GM18505 (cell line): ENCODE results near the gene HOXA10.

Source experiments
- ATAC-seq: cut with Tn5 transposase; IDR thresholded peaks from one replicate; pipeline ENCODE4 v1.9.1; 2021; ENCODE audit not compliant: unreplicated experiment
- POLR2A ChIP-seq: IDR thresholded peaks from 4 replicates; pipeline ENCODE4 v1.6.1; 2011; ENCODE audit warnings: borderline replicate concordance; ENCODE audit not compliant: insufficient read depth, insufficient read length; ENCODE audit errors: extremely low read depth

Gene HOXA10

DNA sequence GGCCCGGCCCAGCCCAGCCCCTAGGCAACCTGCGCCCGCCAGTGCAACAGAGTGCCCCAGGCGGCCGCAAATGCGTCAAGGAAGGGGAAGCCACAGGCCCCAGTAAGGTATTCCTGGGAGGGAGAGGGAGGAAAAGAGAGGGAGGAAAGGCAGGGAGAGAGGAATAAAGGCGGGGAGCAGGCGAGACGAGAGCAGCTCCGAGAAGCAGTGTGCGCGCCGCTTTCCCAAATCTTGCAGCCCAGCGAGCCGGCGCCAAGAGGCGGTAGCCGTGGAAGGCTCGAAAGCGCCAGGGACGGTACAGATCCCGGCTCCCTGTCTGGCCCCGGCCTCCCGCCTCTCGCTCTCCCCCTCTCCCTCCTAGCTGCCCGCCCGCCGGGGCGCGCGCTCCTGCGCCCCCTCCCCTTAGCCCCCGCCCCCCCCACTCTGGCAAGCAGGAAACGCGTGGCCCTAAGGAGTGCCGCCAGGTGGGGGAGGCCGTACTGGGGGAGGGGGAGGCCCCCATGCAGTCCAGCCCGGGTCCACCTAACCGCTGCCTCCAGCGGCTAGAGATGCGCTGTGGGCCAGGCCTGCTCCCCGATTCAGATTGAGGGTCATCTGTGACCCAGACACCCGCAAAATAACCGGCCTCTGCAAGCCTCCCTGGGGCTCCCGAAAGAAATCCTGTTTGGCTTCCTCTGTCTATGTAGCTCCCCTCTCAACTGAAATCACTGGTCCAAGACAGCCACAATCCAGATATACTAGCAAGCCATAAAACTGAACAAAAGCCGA is 4.3 kb downstream of the HOXA10 start:
- no peak for ATAC-seq
- TF ChIP-seq POLR2A: no peak

DNA sequence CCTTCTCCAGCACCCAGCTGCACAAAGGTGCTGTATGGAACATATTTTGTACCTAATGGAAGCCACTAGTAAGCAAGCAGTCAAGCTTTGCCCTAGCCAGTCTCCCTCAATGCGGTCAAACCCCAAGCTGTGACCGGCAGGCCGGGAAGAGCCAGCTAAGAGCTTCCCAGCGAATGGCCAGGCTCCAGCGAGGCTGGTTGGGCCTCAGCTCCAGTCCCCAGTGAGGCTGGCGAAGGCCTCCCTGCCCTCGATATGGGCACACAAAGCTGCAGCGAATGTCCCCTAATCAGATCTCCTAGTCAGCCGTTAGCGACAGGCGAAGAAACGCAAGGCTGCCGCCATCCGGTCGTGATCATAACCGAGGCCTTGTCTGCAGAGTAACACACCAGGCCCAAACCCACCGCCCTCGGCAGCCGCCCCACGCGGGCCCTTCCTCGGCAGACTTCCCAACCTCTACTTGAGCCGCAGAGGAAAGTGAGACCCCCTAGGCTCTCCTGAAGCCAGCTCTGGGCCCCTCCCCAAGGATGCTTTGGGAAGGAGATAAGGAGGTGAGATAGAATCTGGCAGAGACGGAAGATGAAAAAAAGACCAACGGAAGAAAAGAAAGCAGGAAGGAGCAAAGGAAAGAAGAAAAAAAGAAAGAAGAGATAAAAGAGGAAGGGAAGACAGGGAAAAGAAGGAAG is 5.7 kb downstream of the HOXA10 start:
- no peak for ATAC-seq

DNA sequence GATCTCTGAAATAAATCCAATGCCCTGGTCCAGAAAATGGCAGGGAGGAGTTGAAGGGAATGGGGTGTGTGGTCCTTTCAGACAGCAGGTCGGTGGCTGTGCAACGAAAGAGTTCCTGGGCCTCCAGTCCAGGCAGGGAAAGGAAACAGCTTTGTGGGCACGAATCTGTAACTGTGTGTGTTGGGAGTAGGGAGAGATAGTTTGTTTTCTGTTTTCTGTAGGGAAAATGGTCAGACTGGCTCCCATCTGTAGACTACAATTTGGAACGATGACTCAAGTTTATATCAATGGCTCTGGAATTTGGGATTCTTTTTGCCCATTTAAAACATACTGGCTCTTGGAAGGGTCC is 6.2 kb downstream of the HOXA10 start:
- no peak for TF ChIP-seq POLR2A
- no peak for ATAC-seq

More for the DNA sequence above, 5.7 kb downstream of the HOXA10 start:
- TF ChIP-seq POLR2A: no peak

DNA sequence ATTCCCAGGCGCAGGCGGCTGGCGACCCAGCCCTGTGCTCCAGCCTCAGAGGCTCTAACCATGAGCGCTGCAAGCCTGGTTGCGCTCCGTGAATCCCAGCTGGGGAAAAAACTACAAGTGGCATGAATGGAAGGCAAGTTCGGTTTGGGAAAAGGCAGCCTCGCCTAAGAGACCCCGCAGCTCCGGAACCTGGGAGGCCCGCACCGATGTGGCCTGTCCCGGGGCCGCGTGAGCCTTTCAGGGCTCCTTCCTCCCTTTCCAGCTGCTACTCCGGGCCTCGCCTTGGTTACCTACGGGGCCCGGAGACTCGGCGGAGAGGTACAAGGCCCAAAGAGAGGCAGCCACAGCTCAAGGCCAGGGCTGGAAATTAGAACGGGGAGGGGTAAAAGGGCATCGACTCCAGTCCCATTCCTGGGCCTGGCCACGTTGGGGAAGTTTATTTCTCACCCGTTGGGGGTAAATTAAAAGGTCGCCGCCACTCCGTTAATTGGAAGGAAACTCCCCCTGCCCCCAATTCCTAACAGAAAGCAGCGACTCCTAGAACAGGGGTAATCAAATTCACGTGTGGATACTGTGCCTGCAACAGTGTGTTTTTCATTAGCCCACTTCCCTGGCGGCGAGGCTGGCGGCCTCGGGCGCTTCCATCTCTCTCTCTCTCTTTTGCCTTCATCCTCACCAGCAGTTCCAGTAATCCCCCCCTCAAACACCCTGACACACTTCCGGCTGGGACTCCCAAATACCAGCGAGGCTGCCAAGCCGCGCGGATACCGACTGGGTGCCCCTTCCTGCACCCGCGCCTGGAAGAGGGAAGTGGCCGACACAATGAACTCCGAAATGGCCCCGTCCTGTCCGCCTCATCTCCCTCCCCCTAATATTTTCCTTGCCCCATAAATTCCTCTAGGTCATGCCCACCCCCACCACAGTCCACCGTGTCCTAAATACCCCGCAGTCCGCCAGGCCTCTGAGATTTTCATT is 7.3 kb downstream of the HOXA10 start:
- ATAC-seq: no peak

DNA sequence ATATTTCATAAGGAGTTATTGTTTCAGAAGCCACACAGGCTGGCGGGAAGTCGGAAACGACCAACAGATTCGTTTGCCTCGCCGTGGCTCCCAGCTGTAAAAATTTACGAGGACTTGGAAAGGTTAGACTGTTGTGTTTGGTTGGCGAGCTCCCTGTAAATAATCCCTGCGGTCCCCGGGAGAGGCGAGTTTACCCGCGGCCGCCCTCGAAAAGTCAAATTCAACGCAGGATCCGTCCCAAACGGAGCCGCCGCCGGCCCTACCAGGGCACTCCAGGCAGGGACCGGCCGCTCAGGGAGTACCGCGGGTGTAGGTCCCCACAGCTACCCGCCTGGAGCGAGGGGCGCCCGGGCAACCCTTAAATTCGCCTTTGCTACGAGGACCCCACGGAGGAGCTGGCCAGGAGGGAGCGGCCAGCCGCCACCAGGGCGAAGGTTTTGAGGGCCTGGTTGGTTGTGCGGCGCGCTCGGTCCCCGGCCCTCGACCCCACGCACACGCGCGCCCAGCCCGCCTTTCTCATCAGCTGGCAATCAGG is 8.1 kb downstream of the HOXA10 start:
- no peak for ATAC-seq
- no peak for TF ChIP-seq POLR2A

More for the DNA sequence above, 7.3 kb downstream of the HOXA10 start:
- no peak for TF ChIP-seq POLR2A

- no peak for TF ChIP-seq POLR2A
- ATAC-seq: no peak
These were observed 8.8 kb downstream of the HOXA10 start, which contains the start of gene HOXA9 for GRCh38 chr7:27165089-27165995. HOXA9 (minus strand) TSS chr7:27165537; CDS start chr7:27165457, 80 bp downstream.

DNA sequence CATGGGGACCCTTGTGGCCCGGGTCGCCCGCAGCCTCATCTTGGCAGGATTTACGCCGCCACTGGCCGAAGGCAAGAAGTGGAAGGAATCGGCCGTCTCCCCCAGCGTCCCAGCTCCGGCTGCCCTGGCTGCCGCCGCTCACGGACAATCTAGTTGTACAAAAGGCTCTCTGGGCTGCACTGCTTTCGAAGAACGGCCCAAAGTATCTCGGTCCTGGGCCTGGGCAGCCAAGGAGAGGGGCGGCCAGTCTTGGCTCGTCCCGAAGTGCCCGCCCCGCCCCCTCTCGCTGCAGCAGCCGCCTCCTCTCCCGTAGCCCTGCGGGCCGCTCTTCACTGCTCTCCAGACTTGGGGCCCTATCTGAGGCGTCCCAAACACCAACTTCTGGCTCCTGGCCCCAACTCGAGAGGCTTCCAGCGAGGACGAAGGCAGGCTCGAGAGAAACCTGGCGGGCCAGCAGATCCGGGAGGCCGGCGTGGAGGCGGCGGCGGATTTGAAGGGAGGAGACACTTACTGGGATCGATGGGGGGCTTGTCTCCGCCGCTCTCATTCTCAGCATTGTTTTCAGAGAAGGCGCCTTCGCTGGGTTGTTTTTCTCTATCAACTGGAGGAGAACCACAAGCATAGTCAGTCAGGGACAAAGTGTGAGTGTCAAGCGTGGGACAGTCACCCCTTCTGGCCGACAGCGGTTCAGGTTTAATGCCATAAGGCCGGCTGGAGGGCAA is 9.6 kb downstream of the HOXA10 start:
- no peak for ATAC-seq
- TF ChIP-seq POLR2A: no peak

DNA sequence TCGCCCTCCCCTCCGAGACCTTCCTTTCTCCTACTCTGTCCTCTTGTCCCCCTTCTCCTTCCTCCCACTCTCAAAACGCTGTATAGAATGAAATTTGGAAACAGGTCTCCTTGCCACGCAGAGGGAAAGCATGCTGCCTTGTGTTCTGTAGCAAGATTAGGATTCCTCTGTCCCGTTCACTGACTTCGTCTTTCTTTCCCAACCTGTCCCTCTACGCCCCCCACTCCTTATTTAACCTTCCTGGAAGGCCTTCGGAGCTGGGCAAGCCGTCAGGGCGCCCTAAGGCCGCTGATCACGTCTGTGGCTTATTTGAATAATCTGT is 10.1 kb downstream of the HOXA10 start:
- TF ChIP-seq POLR2A: no peak
- ATAC-seq: no peak

DNA sequence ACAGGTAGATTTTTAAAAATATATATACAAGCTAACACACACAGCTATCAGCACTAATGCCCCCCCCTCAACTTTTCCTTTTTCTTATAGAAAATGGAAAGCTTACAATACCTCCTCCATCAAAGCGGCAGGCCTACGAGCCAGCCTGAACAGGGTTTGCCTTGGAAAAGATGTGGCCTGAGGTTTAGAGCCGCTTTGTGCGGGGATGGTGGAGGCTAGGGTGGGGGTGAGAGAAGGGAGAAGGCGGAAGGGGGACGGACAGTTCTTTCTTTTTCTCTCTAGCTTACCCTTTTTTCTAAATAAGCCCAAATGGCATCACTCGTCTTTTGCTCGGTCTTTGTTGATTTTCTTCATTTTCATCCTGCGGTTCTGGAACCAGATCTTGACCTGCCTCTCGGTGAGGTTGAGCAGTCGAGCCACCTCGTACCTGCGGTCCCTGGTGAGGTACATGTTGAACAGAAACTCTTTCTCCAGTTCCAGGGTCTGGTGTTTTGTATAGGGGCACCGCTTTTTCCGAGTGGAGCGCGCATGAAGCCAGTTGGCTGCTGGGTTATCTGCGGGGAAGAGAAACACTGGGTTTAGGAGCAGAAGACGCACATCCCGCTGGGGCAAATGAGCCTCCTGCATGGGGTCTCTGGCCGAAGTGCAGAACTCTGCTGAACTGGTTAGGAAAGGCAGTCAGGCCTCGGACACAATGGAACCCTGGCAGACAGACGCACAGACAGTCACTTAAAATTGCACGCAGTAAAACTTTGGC is 10.7 kb downstream of the HOXA10 start:
- ATAC-seq: no peak
- no peak for TF ChIP-seq POLR2A

DNA sequence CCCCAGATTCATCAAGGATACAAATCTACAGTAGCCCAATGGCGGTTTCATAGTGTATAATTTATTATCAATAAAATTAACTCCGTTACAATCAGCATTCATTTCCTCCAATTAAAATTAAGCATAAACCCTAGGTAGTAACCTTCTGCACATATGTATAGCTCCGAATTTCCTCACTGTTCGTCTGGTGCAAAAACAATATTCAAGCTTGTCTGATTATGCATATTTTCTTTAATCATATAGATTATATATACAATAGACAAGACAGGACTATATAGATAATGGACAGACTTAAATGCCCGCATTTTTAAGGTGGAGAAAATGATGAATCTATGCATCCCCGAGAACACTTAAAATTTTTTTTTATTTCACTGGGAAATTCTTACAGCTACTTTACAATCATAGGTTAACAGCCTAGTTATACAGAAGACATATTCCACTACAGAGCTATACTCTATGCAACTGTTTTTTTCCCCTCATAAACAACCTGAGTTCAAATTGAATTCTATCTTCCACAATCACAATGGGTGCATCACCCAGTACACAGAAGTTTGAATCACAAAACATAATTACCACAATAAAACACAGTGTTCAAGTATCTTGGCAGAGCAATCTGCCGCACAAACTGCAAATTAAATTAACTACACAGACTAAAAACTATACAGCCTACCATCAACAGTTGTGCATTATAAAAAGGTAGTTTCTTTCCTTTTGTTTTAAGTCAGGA is 11.4 kb downstream of the HOXA10 start:
- no peak for TF ChIP-seq POLR2A
- ATAC-seq: no peak

DNA sequence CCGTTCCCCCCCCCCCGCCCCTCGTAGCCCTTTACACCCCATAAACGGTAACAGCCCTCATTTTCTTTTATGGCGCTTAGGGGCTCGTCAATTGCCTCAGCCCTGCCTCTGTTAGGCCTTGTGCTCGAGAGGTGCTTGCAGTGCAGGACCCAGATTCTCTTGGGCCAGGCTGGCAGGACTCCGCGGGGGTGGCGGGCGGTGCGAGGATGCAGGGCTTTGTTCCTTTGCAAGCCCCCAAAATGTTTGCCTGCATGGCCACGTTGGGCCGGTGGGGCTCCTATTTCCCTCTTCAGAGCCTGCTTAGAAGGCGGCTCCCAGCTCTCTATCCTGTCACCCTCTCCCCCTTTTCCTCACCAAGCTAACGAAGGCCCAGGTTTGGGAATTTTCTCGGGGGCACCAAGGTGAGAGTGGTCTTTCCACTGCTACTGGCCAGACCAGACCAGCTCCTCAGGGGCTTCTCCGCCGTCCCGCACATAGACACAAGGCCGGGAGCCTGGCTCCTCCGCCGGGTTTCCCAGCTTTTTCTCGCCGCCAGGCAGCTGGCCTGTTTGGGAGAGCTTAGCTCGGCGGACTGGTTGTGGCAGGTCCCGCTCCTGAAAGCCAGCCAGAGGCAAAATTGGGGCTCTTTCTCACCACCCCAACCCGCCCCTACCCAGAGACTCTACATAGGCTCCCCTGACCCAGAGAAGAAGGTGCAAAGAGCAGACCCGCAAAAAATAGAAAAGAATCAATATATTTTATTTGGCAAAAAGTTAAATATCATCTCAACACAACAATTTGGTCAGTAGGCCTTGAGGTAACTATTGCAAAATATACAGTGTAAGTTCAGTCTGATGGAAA is 12.2 kb downstream of the HOXA10 start:
- no peak for ATAC-seq
- TF ChIP-seq POLR2A: no peak
